GM10847 (cell line): ENCODE measurements around the gene NF1.

Experiments
- POLR2A ChIP-seq: IDR thresholded peaks from 2 replicates; pipeline ENCODE4 v1.6.1; 2011; ENCODE audit not compliant: insufficient read length; ENCODE audit errors: extremely low read depth

The NF1 gene

GRCh38 chr17:31216031-31216751 lies 121.4 kb downstream of the NF1 start:
- TF ChIP-seq POLR2A, result no peak

DNA sequence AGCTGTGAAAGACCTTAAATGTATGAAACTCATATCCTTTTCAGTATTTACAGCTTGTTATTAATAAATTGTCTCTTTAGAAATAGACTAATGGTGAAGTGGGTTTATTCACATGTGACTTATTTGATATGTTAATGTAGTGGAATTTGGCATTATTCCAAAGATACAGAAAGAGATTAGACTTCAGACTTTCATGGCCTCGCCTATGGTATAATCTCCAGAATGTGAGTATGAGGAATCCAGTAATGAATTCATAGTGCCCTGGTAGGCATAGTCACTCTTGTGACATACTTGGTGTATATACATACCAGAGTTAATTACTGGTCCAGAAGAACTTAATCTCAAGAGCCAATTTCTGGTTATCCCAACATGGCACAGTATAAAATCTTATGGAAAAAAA lies 129.6 kb downstream of the NF1 start:
- TF ChIP-seq POLR2A, result no peak

DNA sequence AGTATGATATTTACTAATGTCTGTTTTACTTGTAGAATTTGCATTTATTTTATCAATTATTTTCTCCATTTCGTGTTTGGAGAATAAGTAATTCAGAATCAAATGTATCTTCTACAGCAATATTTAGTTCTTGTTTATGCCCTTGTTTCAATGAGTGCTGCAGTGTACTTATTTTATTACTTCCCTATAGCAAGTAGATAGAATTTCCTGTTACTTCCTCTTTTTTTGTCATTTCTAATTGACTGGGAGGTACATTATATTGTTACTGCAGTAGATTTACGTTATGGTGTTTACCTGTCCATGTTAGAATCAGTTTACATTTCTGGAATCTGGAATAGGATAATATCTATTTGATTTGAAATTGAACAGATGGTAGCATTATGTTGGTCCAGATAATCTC lies 131.1 kb downstream of the NF1 start:
- no peak for TF ChIP-seq POLR2A

DNA sequence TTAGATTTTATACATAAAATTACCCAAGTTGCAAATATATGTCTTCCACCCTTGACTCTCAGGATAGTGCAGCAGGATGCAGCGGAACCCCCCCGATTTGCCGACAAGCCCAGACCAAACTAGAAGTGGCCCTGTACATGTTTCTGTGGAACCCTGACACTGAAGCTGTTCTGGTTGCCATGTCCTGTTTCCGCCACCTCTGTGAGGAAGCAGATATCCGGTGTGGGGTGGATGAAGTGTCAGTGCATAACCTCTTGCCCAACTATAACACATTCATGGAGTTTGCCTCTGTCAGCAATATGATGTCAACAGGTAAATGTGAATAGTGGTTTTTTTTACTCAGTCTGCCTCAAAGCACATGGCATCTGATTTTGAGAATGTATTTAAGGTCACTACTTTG lies 131.6 kb downstream of the NF1 start:
- no peak for TF ChIP-seq POLR2A

GRCh38 chr17:31226950-31227349 lies 132.2 kb downstream of the NF1 start:
- TF ChIP-seq POLR2A, result no peak

- no peak for TF ChIP-seq POLR2A
Measured at GRCh38 chr17:31231852-31232251, 137.1 kb downstream of the NF1 start.

DNA sequence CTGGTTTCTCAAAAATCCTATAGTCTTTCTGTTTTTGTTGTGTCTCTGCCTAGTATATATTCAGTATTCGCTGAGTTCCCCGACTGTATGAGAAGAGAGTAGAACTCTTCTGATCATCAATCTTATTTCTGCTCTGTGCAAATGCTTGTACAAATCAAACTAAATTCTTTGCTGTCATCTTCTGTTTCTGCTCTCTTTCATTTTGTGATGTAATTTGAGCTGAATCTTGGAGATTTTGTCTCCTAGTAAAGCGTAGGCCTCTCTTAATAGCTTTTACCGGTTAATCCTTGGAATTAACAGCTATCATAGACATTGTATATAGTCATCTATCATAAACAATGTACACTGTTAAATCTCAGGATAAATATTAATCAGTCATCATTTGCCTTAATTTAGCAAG lies 140.3 kb downstream of the NF1 start:
- no peak for TF ChIP-seq POLR2A

- no peak for TF ChIP-seq POLR2A
Measured at GRCh38 chr17:31236137-31236536, 141.4 kb downstream of the NF1 start.

DNA sequence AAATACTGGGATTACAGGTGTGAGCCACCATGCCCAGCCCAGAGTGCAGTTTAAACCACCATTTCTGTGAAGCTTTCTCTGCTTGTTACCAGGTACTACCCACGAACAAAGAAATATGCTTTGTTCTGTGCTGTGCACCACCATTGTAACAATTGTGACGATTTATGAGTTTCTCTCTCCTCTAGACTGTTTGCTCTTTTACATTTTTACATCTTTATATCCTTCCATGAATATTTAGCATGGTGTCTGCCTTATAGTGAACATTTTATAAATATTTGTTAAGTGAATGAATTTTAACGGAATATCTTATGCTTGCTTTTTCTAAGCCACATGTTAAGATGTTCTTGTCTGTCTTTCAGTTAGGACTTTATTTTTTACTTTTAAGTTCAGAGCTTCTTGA lies 141.9 kb downstream of the NF1 start:
- no peak for TF ChIP-seq POLR2A

GRCh38 chr17:31241116-31241515 lies 146.3 kb downstream of the NF1 start:
- TF ChIP-seq POLR2A, result no peak

- no peak for TF ChIP-seq POLR2A
Measured at GRCh38 chr17:31248986-31249834, 154.4 kb downstream of the NF1 start.

DNA sequence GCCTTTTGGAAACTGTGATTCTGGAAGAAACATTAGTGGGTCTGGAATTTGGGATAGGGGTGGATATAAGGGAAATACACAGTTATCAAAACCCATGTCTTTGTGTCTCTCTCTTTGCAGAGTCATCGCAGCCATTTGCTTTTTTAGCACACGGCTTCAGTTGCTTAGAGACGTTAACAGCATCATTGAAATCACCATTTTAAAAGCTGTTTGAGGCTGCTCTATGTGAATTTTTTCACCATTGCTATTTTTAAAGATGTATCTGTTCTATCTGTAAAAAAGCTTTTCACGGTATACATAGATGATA lies 155.0 kb downstream of the NF1 start:
- TF ChIP-seq POLR2A, result no peak

DNA sequence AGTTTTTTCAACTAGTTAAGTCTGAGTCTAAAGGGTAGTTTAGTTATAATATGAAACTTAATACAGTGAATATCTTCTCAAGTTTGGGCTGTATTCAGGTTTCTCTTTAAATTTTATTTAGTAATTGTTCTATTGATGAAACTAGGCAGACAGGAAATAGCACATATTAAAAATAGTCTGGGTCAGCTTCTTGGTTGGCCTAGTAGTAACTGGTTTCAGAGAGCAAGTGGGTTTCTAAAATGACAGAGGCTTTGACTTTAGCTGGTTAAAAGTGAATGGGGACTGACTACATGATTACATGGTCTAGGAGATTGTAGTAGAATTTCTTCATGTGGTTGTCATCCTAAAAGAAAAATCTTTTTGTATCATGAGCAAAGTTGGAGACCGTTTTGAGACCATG lies 155.5 kb downstream of the NF1 start:
- TF ChIP-seq POLR2A, result no peak

- TF ChIP-seq POLR2A, result no peak
Measured at GRCh38 chr17:31251105-31251969, 156.6 kb downstream of the NF1 start.

GRCh38 chr17:31251970-31252328 lies 157.2 kb downstream of the NF1 start:
- TF ChIP-seq POLR2A, result no peak

- TF ChIP-seq POLR2A, result no peak
Measured at GRCh38 chr17:31252741-31253140, 158.0 kb downstream of the NF1 start.

- TF ChIP-seq POLR2A, result no peak
Measured at GRCh38 chr17:31254654-31255053, 159.9 kb downstream of the NF1 start.

GRCh38 chr17:31256936-31257335 lies 162.2 kb downstream of the NF1 start:
- TF ChIP-seq POLR2A, result no peak
